H9 (cell line): ENCODE data around the gene CDH20. TPM values are rescaled to one million over a fixed set of nuclear protein-coding genes. Genes with fewer than 3 reads are reported as not detected.

ENCODE experiments used
- DNase-seq: peaks from one replicate; pipeline ENCODE4 v3.0.0-alpha.2; 2017
- H2AFZ ChIP-seq: one replicate; pipeline ENCODE4 v1.6.1; 2013; ENCODE audit warnings: mild to moderate bottlenecking, low read length, control low read depth, moderate library complexity
- H2AK5ac ChIP-seq: 2 replicates; pipeline ENCODE4 v1.6.1; 2013; ENCODE audit warnings: low read length, control low read depth, mixed read lengths; ENCODE audit not compliant: insufficient read length
- H2BK120ac ChIP-seq: one replicate; pipeline ENCODE4 v1.6.1; 2013; ENCODE audit warnings: low read depth, mild to moderate bottlenecking, low read length, control low read depth, inconsistent platforms; ENCODE audit not compliant: poor library complexity, severe bottlenecking
- H2BK12ac ChIP-seq: 2 replicates; pipeline ENCODE4 v1.6.1; 2013; ENCODE audit warnings: low read length, control low read depth, mixed read lengths, low read depth; ENCODE audit not compliant: insufficient read length
- H2BK15ac ChIP-seq: 2 replicates; pipeline ENCODE4 v1.6.1; 2013; ENCODE audit warnings: low read depth, low read length, control low read depth
- H2BK20ac ChIP-seq: one replicate; pipeline ENCODE4 v1.6.1; 2013; ENCODE audit warnings: low read depth, mild to moderate bottlenecking, low read length, control low read depth, inconsistent platforms; ENCODE audit not compliant: poor library complexity, severe bottlenecking
- H2BK5ac ChIP-seq: 2 replicates; pipeline ENCODE4 v1.6.1; 2013; ENCODE audit warnings: low read length, control low read depth, mixed read lengths; ENCODE audit not compliant: insufficient read length
- H3K14ac ChIP-seq: 2 replicates; pipeline ENCODE4 v1.6.1; 2013; ENCODE audit warnings: low read length, control low read depth; ENCODE audit not compliant: insufficient read depth
- H3K18ac ChIP-seq: 2 replicates; pipeline ENCODE4 v1.6.1; 2013; ENCODE audit warnings: low read depth, mild to moderate bottlenecking, mixed read lengths, low read length, control low read depth; ENCODE audit not compliant: insufficient read length
- H3K23ac ChIP-seq: 2 replicates; pipeline ENCODE4 v1.6.1; 2013; ENCODE audit warnings: low read length, control low read depth, mixed read lengths, low read depth; ENCODE audit not compliant: insufficient read length
- H3K23me2 ChIP-seq: 2 replicates; pipeline ENCODE4 v1.6.1; 2013; ENCODE audit warnings: low read depth, mild to moderate bottlenecking, mixed read lengths, low read length, control low read depth; ENCODE audit not compliant: insufficient read length, poor library complexity, severe bottlenecking
- H3K27ac ChIP-seq: 2 replicates; pipeline ENCODE4 v1.5.1; 2013; ENCODE audit warnings: low read length, control low read depth, mixed read lengths, low read depth; ENCODE audit not compliant: insufficient read length
- H3K27me3 ChIP-seq: 2 replicates; pipeline ENCODE4 v1.6.1; 2013; ENCODE audit warnings: low read length, control low read depth, inconsistent platforms; ENCODE audit not compliant: insufficient read depth
- H3K4ac ChIP-seq: 2 replicates; pipeline ENCODE4 v1.6.1; 2013; ENCODE audit warnings: low read depth, mild to moderate bottlenecking, control low read depth, inconsistent platforms, low read length, moderate library complexity
- H3K4me1 ChIP-seq: 2 replicates; pipeline ENCODE4 v1.6.1; 2013; ENCODE audit warnings: low read length, control low read depth, inconsistent platforms; ENCODE audit not compliant: insufficient read depth
- H3K4me2 ChIP-seq: 2 replicates; pipeline ENCODE4 v1.6.1; 2013; ENCODE audit warnings: low read length, control low read depth, mixed read lengths; ENCODE audit not compliant: insufficient read length, insufficient read depth
- H3K56ac ChIP-seq: 2 replicates; pipeline ENCODE4 v1.6.1; 2013; ENCODE audit warnings: low read depth, mild to moderate bottlenecking, mixed read lengths, low read length, control low read depth; ENCODE audit not compliant: insufficient read length
- H3K79me1 ChIP-seq: 2 replicates; pipeline ENCODE4 v1.6.1; 2013; ENCODE audit warnings: low read depth, mild to moderate bottlenecking, moderate library complexity, low read length, control low read depth, inconsistent platforms; ENCODE audit not compliant: insufficient read depth, poor library complexity, severe bottlenecking
- H3K79me2 ChIP-seq: 2 replicates; pipeline ENCODE4 v1.6.1; 2013; ENCODE audit warnings: low read length, control low read depth, inconsistent platforms; ENCODE audit not compliant: insufficient read depth
- H3K9ac ChIP-seq: 2 replicates; pipeline ENCODE4 v1.6.1; 2013; ENCODE audit warnings: low read length, control low read depth, mixed read lengths; ENCODE audit not compliant: insufficient read length; ENCODE audit errors: extremely low read depth
- H3K9me3 ChIP-seq: one replicate; pipeline ENCODE4 v1.6.1; 2013; ENCODE audit warnings: low read depth, low read length, inconsistent platforms; ENCODE audit not compliant: control insufficient read depth
- H3T11ph ChIP-seq: one replicate; pipeline ENCODE4 v1.6.1; 2013; ENCODE audit warnings: mild to moderate bottlenecking, low read length, control low read depth, inconsistent platforms
- H4K20me1 ChIP-seq: one replicate; pipeline ENCODE4 v1.6.1; 2013; ENCODE audit not compliant: control insufficient read depth, insufficient read length, insufficient read depth
- H4K5ac ChIP-seq: 2 replicates; pipeline ENCODE4 v1.6.1; 2013; ENCODE audit warnings: low read depth, mild to moderate bottlenecking, mixed read lengths, low read length, control low read depth; ENCODE audit not compliant: insufficient read length
- H4K8ac ChIP-seq: replicated peaks from 2 replicates; pipeline ENCODE4 v1.6.1; 2013; ENCODE audit warnings: low read length, control low read depth, mixed read lengths, low read depth; ENCODE audit not compliant: insufficient read length
- H4K91ac ChIP-seq: 2 replicates; pipeline ENCODE4 v1.6.1; 2013; ENCODE audit warnings: low read depth, mild to moderate bottlenecking, moderate library complexity, mixed read lengths, low read length, control low read depth; ENCODE audit not compliant: insufficient read length
- H3K27ac Mint-ChIP-seq, 3 experiments: 2 replicates in 2 of 3; 3 replicates in 1 of 3; pipeline ENCODE4 v1.8.0; 2020 to 2021; ENCODE audit warnings: mixed read lengths in 3 of 3, mild to moderate bottlenecking in 1 of 3, moderate library complexity in 1 of 3
- H3K27me3 Mint-ChIP-seq: 2 replicates; pipeline ENCODE4 v1.8.0; 2021; ENCODE audit warnings: low read depth, mild to moderate bottlenecking, moderate library complexity, mixed read lengths
- H3K36me3 Mint-ChIP-seq, 3 experiments: 2 replicates in 2 of 3; 3 replicates in 1 of 3; pipeline ENCODE4 v1.8.0; 2020 to 2021; ENCODE audit warnings: low read depth in 3 of 3, mixed read lengths in 3 of 3; ENCODE audit not compliant: insufficient read depth in 1 of 3
- H3K4me1 Mint-ChIP-seq, 2 experiments: 2 replicates each; pipeline ENCODE4 v1.8.0; 2020; ENCODE audit warnings: mixed read lengths in 2 of 2
- H3K4me3 Mint-ChIP-seq, 2 experiments: 2 replicates in 1 of 2; 3 replicates in 1 of 2; pipeline ENCODE4 v1.8.0; 2020 to 2021; ENCODE audit warnings: mild to moderate bottlenecking in 2 of 2, mixed read lengths in 2 of 2, moderate library complexity in 1 of 2
- H3K9me3 Mint-ChIP-seq, 2 experiments: 2 replicates in 1 of 2; 3 replicates in 1 of 2; pipeline ENCODE4 v1.8.0; 2020; ENCODE audit warnings: mild to moderate bottlenecking in 2 of 2, mixed read lengths in 2 of 2, moderate library complexity in 1 of 2
- CTCF ChIP-seq: fragments of 200-600 bp; sonication (generic); conservative IDR thresholded peaks from 3 replicates; pipeline ENCODE4 v1.8.0; 2021; ENCODE audit warnings: antibody characterized with exemption, mild to moderate bottlenecking
- WGBS: extraction: QIAGEN DNeasy Blood & Tissue Kit; methylation state at CpG from one replicate; pipeline ENCODE4 v1.1.7; 2013; ENCODE audit warnings: missing lambda C conversion rate, low lambda C conversion rate, mixed read lengths; ENCODE audit not compliant: insufficient read length; ENCODE audit errors: extremely low coverage; 5-methylcytosine and 5-hydroxymethylcytosine counted together
- total RNA-seq: library from RNA; stranded (reverse); gene quantifications from 2 replicates; pipeline ENCODE4 v1.2.1, GENCODE V29; 2021

The CDH20 gene
- total RNA-seq, 1 experiment from 2014 or later = not detected

GRCh38 chr18:61556316-61556715 is 223.1 kb downstream of the CDH20 start:
- Histone ChIP-seq H3K18ac (no peak overlapping the region), H3K4me1 (no peaks in the 10 kb centered on the region), H3K79me1 (no peaks in the 10 kb centered on the region), H3K27me3 (no peaks in the 10 kb centered on the region), H2BK5ac (no peak overlapping the region), H3K14ac (no peak overlapping the region), H3K23me2 (no peaks in the 10 kb centered on the region), H3K79me2 (no peaks in the 10 kb centered on the region), H3K27ac (no peak overlapping the region), H2AK5ac (no peak overlapping the region), H2BK12ac (no peak overlapping the region), H3K4ac (no peak overlapping the region), H4K8ac (no peak overlapping the region), H2BK15ac (no peak overlapping the region), H4K20me1 (no peaks in the 10 kb centered on the region), H3K56ac (no peak overlapping the region), H2BK20ac (no peak overlapping the region), H3K9me3 (no peaks in the 10 kb centered on the region), H4K91ac (no peak overlapping the region), H2BK120ac (no peak overlapping the region), H3K23ac (no peak overlapping the region), H3T11ph (no peak overlapping the region), H2AFZ (no peak overlapping the region), H3K9ac (no peak overlapping the region), H3K4me2 (no peak overlapping the region), H4K5ac (no peak overlapping the region)
- Mint-ChIP-seq H3K4me1 (no peaks in the 10 kb centered on the region), H3K36me3 (no peaks in the 10 kb centered on the region; a peak in 1 of 7 replicates), H3K27ac (no peak overlapping the region), H3K4me3 (no peak overlapping the region), H3K27me3 (no peaks in the 10 kb centered on the region), H3K9me3 (peaks cover 6% of the 10 kb centered on the region in 2 experiments; a peak in 4 of 5 replicates)
- DNase-seq = no peak
- TF ChIP-seq CTCF = no peak
- WGBS = no CpG with 5 or more reads among the region's 3 CpGs
